Hematopoietic multipotent progenitor cell treated with erythropoietin and hydrocortisone succinate and interleukin-3 and kit ligand, for 15 days (in vitro differentiated cells): Measurements from ENCODE around the gene COL19A1.
A peak's percentile ranks its signal among the peaks of the same experiment; 100 is the strongest.

ENCODE experiments used
- DNase-seq: peaks from one replicate; pipeline ENCODE4 v3.0.0-alpha.2; 2015; ENCODE audit warnings: low spot score

COL19A1 gene

DNA sequence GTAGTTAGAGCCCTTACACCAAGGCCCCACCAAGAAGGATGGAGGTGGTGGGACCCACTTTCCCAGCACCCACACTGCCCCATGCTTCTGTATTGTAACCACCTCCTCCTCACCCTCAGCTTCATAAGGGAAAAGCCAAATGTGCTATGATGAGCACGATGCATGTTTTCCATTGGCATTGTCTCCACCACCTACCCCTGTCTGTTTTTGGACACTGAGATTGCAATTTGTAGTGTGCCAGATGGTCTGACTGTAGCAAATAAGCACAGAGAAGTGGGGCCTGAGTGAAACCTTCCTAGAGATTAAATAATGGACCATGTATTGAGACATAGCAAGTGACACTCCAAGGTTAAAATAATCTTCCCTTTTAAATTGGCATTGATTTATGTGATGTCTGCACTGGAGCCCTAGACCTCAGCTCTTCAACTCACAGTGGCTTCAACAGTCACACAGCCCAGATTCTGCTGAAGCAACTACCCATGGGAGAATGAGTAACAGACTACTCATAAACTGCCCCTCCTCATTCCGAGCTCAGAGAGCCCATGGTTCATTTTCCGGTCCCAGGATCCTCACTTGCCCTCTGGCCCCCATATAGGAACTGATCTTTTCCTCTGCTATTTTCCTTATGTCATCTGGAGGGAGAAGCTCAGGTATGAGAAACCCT, 258.7 kb downstream of the COL19A1 start:
- DNase-seq = no peak

DNA sequence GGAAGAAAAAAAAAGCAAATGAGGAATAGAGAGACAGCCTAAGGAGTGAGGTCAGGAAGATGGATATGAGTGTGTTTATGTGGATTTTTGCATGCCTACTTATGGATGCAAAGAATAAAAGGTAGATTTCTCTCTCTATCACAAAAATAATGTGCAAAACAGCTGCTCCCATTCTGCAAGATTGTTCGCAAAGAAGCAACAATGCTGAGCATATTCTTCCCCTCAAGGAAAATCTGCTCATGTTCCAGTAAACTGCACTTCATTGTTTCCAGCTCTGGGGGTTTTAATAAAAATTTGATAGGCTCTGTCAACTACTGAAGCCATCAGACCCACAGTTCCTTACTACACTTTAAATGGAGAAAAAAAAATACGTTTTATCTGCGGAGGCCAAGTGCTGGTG, 259.2 kb downstream of the COL19A1 start:
- DNase-seq = no peak

GRCh38 chr6:70129341-70129740, 263.0 kb downstream of the COL19A1 start:
- DNase-seq = no peak

DNA sequence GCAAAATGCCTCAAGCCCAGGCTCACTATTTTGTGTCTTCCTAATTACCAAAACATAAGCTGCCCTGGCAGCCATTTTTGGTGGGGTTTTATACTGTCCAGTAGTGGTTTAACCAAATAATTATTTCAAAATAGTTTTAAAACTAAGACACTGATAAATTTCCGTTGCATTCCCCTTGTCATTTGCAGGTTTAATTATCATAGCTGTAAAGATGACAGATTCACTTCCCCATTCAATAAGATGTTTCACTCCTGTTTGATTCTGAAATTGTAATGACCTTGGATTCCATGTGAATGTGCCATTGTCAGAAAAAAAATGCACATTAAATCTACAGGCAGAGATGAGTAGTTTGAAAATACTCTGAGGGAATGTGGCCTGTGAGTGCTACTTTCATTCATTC, 264.5 kb downstream of the COL19A1 start:
- DNase-seq = no peak

DNA sequence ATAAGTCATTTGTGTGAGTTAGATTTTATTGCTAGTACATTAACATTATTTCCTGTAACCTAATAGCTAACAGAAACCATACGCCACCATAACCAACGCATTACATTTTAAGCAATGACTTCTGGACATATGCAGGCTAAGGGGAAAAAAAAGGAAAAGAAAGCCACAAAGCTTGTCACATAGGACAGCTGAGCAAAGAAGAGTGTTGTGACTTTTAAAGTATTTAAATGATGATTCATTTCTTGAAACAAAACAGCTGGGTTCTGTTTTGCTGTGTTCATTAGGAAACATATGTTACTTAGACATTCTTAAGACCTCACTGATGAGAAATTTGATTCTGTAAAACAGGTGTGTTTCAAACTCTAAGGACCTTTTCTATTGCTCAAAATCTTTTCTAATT, 265.2 kb downstream of the COL19A1 start:
- DNase-seq = no peak

DNA sequence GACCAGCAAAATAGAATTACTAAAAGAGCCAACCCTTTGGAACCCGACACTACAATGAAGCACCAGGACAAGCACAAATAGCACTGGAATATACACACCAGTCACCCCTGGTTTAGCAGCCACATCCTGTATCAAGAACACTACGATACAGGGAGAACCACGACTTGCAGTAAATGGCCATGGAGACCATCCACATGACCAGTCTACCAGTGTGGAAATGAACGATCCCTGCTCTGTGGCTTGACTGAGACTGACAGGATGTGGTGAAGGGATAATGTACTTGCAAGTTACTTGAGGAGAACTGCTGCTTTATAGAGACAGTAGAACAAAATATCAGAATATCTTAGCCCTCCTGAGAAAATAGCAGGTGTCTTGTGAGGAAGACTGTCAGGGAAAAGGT, 266.9 kb downstream of the COL19A1 start:
- no peak for DNase-seq

DNA sequence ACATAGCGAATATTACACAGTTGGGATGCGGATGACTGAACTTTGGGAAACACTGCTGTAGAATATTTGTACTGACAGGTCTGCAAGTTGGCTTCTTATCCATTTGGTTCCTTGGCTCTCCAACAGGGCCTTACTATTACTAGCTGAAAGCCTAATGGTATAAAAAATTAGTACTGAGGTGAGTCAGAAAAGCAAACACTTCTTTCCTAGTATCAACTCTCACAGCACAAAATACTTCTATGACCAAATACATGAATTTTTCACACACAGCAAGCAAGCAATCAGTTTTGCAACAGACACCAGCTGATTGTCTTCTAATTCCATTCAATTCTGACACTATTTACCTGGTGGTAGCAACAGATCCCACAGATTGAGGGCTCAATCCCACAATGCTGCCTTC, 268.2 kb downstream of the COL19A1 start:
- no peak for DNase-seq

GRCh38 chr6:70135219-70136160, 269.1 kb downstream of the COL19A1 start:
- no peak for DNase-seq

DNA sequence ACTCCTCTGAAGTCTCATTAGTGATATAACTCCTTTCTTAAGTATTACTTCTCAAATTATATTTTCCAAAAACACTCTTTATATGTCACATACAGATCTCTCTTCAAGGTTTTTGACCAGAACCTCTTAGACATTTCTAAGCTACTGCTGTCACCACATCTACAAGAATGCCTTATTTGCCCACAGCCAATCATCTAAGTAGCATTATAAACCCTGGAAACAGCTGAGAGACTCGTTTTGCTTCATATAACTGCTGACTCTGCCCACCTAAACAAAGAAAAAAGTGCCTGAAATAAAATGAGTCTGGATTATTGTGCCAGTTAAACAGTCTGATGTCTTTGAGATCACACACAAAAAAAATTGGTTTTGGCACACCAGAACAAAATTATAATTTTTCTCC, 270.6 kb downstream of the COL19A1 start:
- DNase-seq = no peak

DNA sequence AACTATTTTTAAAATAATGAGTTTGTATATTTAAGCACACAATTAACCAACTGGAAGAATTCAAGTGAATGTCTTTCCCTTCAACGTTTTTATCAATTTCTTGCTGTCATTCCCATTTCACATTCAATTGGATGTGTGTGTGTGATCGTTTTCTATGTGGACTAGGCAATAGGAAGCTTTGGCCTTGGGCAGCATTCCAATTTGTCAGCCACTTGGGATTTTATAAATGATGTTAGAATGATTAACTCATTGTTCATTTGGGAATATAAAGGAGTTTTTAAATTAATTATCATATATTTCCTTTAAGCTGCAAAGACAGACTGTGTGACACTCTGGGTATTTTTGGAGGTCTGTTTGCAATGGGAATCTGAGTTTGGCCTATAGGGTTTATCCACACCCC, 274.1 kb downstream of the COL19A1 start:
- no peak for DNase-seq

DNA sequence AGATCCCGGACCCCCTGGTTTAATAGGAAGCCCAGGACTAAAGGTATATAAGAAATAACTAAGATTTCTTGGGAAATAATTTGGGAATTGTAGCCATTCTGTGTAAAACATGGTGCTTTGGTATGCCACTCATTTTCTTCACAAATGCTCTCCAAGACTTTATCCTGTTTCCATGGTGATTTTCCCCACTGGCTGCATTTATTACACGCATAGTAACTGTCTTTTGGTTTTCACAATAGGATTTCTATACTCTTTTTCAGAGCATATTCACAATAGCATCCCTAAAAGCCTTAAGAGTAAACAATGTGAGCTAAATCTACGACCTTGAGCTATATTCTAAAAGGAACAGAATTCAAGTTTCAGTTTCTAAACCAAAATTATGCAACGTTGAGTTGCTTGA, 275.7 kb downstream of the COL19A1 start:
- DNase-seq = no peak

DNA sequence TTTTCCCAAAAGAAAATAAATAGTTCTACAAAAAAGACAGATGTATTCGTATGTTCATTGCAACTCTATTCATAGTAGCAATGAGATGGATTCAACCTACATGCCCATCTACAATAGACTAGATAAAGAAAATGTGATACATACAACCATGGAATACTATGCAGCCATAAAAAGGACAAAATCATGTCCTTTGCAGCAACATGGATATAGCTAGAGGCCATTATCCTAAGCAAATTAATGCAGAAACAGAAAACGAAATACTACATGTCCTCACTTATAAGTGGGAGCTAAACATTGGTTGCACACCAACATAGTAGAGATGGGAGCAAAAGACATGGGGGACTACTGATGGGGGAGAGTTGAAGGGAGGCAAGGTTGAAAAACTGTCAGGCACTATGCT, 278.8 kb downstream of the COL19A1 start:
- no peak for DNase-seq

- no peak for DNase-seq
Measured at GRCh38 chr6:70149209-70149788, 282.9 kb downstream of the COL19A1 start.

DNA sequence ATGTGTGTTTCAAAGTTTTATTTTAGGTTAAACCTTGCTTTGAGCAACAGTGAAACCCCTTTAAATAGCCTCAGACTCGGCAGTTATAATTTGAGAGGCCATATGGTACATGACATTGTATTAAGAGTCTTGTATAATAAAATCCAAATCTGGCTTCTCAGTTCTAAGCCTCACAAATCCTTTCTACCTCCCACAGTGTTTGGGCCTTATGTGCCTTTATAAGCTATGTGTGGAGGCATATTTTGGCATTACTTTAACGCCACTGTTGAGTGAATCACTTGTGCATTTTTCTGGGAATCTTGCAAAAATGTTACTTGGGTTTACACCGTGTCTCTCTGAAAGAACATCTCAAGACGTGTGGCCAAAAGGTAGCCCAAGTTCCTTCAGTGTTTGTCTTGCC, 284.2 kb downstream of the COL19A1 start:
- DNase-seq = no peak

- DNase-seq = no peak
Measured at GRCh38 chr6:70151616-70152015, 285.3 kb downstream of the COL19A1 start.

GRCh38 chr6:70152786-70153185, 286.4 kb downstream of the COL19A1 start:
- no peak for DNase-seq

DNA sequence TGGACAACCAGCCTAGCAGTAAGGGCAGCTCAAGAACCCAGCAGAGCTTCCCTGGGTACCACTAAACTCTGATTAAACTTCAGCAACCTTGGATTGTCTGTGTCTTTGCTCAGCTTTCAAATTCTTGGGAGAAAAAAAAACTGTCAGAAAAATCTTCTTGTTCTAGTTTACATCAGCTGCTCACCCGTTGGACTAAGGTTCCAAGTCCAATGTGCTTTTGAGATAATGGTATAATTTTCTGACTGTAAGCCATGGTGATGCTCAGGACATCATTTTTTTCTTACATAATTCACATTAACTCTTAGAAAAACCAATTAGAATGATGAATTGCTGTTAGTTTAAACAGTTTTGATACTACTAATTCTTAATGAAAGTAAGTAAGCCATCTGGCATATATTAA, 290.7 kb downstream of the COL19A1 start:
- DNase-seq = no peak

- DNase-seq = no peak
Measured at GRCh38 chr6:70160276-70160675, 293.9 kb downstream of the COL19A1 start.

GRCh38 chr6:70162972-70163371, 296.6 kb downstream of the COL19A1 start:
- DNase-seq = peak; percentile 4

DNA sequence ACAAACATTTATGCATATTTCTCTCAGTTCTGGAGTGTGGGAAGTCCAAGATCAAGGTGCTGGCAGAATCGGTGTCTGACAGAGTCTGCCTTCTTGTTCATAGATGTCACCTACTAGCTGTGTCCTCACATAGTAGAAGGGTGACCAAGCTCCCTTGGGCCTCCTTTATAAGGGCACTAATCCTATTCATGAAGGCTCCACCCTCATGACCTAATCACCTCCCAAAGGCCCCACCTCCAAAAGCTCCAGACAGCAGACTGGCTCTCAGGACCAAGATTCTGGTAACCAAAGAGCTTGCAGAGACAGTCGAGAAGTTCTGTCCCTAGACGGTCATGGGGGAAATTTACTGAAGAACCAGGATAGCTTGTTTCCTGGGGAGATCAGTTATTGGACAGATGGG, 297.4 kb downstream of the COL19A1 start:
- no peak for DNase-seq

- DNase-seq = no peak
Measured at GRCh38 chr6:70164556-70164955, 298.2 kb downstream of the COL19A1 start.

- DNase-seq = no peak
Measured at GRCh38 chr6:70166088-70166958, 300.0 kb downstream of the COL19A1 start.
